Renal cortex interstitium (tissue), 11 donors: ENCODE measurements around the gene MYL3. TPM values are rescaled to one million over a fixed set of nuclear protein-coding genes. Genes with fewer than 3 reads are reported as not detected.
"Not testable (repeated sequence)": the region's sequence is repeated elsewhere in the genome, so short reads cannot be mapped to it uniquely, and the experiment has no call there.

ENCODE experiments used
- DNase-seq, 11 donors: peaks; one replicate each; pipeline ENCODE4 v3.0.0-alpha.2; 2013; ENCODE audit warnings: low read depth in 9 of 11, low spot score in 4 of 11; ENCODE audit errors: extremely low read depth in 1 of 11
- polyA plus RNA-seq, 3 donors: library from polyadenylated mRNA; unstranded; fragments of 120-200 nt; gene quantifications; one replicate each; pipeline ENCODE4 v1.2.1, GENCODE V29; 2013; ENCODE audit not compliant: insufficient read length in 3 of 3

Gene MYL3
- polyA plus RNA-seq, 3 donors: 22.2 to 25.7 (median 22.5) TPM

- peak in 10 of 11 donors; percentile 53 to 83 (median 76) for DNase-seq
These were observed 17.2 kb downstream of the MYL3 start for GRCh38 chr3:46845860-46846623.

GRCh38 chr3:46845397-46845859 is 17.8 kb downstream of the MYL3 start:
- DNase-seq: peak in 4 of 11 donors; percentile 29 to 46 (median 38)

GRCh38 chr3:46844881-46845312 is 18.3 kb downstream of the MYL3 start:
- DNase-seq: no peak

GRCh38 chr3:46844397-46844796 is 18.8 kb downstream of the MYL3 start:
- no peak for DNase-seq

GRCh38 chr3:46843508-46843907 is 19.7 kb downstream of the MYL3 start:
- no peak for DNase-seq

- no peak for DNase-seq
These were observed 22.8 kb downstream of the MYL3 start for GRCh38 chr3:46840491-46840890.

- no peak for DNase-seq
These were observed 24.9 kb downstream of the MYL3 start for GRCh38 chr3:46838301-46838700.

- DNase-seq: no peak
These were observed 27.8 kb downstream of the MYL3 start for GRCh38 chr3:46835491-46835890.

GRCh38 chr3:46835054-46835453 is 28.2 kb downstream of the MYL3 start:
- no peak for DNase-seq

GRCh38 chr3:46833346-46834300 is 29.6 kb downstream of the MYL3 start:
- no peak for DNase-seq

GRCh38 chr3:46831841-46832240 is 31.4 kb downstream of the MYL3 start:
- no peak for DNase-seq

- no peak for DNase-seq
These were observed 31.9 kb downstream of the MYL3 start for GRCh38 chr3:46831316-46831715.

- DNase-seq: no peak
These were observed 32.4 kb downstream of the MYL3 start for GRCh38 chr3:46830801-46831200.

- DNase-seq: no peak
These were observed 33.5 kb downstream of the MYL3 start for GRCh38 chr3:46829699-46830208.

GRCh38 chr3:46825450-46825849 is 37.8 kb downstream of the MYL3 start:
- DNase-seq: no peak

GRCh38 chr3:46824211-46824970 is 38.9 kb downstream of the MYL3 start:
- no peak for DNase-seq

GRCh38 chr3:46823314-46823713 is 39.9 kb downstream of the MYL3 start:
- not testable (repeated sequence) for DNase-seq

GRCh38 chr3:46821553-46821952 is 41.7 kb downstream of the MYL3 start:
- DNase-seq: no peak

- no peak for DNase-seq
These were observed 42.4 kb downstream of the MYL3 start for GRCh38 chr3:46820852-46821251.
